ENCODE results near the gene HEPHL1.
A peak's percentile ranks its signal among the peaks of the same experiment; 100 is the strongest.

Gene HEPHL1

DNA sequence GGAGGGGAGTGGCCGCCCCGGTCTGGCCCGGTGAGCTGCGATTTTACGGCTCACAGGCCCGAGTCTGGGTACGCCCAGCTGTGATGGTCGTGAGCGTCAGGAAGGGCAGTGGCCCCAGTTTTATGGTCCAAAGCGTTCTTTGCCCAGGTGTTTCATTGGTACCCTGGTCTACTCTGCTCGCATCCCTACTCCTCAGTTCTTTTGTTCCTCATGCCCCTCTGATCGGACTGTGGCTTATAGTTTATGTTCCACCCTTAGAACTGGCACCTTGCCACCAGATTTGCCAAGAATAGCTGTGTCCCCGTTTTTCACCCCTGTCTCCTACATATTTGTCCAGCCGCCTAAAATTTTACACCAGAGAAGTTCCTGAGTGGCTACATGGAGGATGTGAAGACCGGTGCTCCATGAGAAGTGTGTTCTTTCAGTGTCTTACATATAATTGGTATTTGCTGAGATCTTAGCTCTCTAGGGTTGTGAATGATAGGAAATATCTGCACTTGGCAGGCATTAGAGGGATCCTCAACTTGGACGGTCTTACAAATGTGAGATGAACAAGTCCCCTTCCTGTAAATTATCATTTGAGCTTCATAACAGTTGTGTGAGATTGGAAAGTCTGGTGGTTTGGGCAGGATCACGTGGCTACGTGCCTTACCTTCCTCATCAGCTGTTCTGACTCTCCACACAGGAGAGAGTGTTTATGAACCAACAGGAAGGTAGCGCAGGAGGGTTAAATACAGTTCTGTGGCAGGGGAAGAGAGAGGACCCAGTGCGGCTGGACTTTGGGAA, 108.6 kb downstream of the HEPHL1 start:
- no peak for TF ChIP-seq CEBPB (IDR thresholded peaks at IDR 0.05)
- peak; percentile 22; the same call in 1 of the 2 replicates for TF ChIP-seq NFIC (IDR thresholded peaks at IDR 0.05)

DNA sequence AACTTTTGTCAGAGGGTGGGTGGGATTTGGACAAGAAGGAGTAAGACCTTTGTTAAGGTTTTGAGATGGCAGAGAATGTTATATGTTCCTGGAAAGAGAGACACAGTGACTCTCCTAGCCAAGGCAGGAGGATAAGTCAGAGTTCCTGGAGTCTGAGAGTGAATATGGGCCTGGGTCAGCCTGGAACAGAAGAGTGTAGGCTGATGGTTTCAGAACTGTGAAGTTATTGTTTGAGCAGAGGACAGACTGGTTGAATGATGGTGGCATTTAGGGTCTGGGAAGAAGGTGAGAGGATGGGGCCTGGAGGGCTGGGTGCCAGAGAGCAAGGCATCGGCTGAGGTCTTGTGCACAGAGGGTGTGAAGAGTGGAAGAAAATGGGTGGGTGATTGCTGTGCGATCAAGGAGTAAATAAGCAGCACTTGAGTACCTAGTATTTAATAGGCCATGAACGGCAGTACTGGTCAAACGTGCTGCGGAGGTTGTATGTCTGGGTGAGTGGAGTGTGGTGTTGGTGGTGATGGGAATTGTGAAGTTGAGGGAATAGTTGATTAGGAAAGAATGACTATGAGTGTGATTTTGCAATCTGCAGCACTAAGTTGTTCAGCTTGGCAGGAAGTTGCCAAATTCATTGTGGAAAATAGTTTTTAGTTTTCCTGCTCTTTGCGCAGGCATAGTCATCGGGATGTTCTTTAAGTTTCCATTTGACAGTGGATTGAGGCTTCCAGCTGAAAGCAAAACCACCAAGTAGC, 109.3 kb downstream of the HEPHL1 start:
- no peak for TF ChIP-seq FOXM1 (IDR thresholded peaks at IDR 0.05; ENCODE audit: borderline replicate concordance, low read depth)
- TF ChIP-seq, protein P1, sequence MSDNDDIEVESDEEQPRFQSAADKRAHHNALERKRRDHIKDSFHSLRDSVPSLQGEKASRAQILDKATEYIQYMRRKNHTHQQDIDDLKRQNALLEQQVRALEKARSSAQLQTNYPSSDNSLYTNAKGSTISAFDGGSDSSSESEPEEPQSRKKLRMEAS (IDR thresholded peaks at IDR 0.05) = no peak

DNA sequence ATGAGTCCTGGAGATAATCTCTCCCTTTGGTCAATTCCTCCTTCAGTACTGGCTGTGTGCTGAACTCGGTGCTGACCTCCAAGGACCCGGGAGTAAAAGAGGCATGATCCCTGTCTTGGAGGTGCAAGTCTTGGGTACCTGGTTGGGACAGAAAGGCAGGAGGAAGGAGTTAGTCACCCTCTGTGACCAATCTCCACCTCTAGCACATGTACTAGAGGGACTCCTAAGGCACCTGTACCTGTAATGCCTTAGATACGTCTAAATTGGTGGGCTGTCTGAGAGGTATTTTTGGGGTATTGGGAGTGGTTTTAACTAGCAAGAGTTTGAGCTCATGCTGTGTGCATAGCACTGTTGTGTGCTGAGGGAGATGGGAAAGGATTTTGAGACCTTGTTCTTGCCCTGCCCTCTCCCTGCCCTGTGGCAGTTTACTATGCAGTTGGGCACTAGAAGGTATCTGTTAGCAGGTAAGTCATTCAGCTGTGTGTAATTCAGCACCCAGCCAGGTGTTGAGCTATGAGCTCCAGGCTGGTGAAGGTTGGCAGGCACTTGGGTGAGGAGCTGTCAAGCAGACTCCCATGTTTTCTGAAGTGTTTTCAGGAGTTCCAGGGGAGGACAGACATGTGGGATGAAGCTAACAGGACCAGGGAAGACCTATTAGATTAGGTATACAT, 110.0 kb downstream of the HEPHL1 start:
- TF ChIP-seq FOXM1 (IDR thresholded peaks at IDR 0.05; ENCODE audit: borderline replicate concordance, low read depth) (no peak), EP300 (IDR thresholded peaks at IDR 0.05; ENCODE audit: borderline replicate concordance) (no peak), TEAD4 (IDR thresholded peaks at IDR 0.05) (no peak), RAD21 (IDR thresholded peaks at IDR 0.05; ENCODE audit: low read depth) (no peak), NFIC (IDR thresholded peaks at IDR 0.05) (no peak), EGR1 (IDR thresholded peaks at IDR 0.05) (no peak), YY1 (IDR thresholded peaks at IDR 0.05; ENCODE audit: low read depth) (no peak), TCF12 (IDR thresholded peaks at IDR 0.05; ENCODE audit: low read depth) (no peak), TAF1 (IDR thresholded peaks at IDR 0.05; ENCODE audit: low read depth) (no peak), CEBPB (IDR thresholded peaks at IDR 0.05) (no peak)
- TF ChIP-seq, protein P2, sequence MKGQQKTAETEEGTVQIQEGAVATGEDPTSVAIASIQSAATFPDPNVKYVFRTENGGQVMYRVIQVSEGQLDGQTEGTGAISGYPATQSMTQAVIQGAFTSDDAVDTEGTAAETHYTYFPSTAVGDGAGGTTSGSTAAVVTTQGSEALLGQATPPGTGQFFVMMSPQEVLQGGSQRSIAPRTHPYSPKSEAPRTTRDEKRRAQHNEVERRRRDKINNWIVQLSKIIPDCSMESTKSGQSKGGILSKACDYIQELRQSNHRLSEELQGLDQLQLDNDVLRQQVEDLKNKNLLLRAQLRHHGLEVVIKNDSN (IDR thresholded peaks at IDR 0.05) = no peak
- TF ChIP-seq, protein P3, sequence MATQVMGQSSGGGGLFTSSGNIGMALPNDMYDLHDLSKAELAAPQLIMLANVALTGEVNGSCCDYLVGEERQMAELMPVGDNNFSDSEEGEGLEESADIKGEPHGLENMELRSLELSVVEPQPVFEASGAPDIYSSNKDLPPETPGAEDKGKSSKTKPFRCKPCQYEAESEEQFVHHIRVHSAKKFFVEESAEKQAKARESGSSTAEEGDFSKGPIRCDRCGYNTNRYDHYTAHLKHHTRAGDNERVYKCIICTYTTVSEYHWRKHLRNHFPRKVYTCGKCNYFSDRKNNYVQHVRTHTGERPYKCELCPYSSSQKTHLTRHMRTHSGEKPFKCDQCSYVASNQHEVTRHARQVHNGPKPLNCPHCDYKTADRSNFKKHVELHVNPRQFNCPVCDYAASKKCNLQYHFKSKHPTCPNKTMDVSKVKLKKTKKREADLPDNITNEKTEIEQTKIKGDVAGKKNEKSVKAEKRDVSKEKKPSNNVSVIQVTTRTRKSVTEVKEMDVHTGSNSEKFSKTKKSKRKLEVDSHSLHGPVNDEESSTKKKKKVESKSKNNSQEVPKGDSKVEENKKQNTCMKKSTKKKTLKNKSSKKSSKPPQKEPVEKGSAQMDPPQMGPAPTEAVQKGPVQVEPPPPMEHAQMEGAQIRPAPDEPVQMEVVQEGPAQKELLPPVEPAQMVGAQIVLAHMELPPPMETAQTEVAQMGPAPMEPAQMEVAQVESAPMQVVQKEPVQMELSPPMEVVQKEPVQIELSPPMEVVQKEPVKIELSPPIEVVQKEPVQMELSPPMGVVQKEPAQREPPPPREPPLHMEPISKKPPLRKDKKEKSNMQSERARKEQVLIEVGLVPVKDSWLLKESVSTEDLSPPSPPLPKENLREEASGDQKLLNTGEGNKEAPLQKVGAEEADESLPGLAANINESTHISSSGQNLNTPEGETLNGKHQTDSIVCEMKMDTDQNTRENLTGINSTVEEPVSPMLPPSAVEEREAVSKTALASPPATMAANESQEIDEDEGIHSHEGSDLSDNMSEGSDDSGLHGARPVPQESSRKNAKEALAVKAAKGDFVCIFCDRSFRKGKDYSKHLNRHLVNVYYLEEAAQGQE (IDR thresholded peaks at IDR 0.05; ENCODE audit: low read depth) = no peak
- TF ChIP-seq, protein P1 (IDR thresholded peaks at IDR 0.05) = no peak

DNA sequence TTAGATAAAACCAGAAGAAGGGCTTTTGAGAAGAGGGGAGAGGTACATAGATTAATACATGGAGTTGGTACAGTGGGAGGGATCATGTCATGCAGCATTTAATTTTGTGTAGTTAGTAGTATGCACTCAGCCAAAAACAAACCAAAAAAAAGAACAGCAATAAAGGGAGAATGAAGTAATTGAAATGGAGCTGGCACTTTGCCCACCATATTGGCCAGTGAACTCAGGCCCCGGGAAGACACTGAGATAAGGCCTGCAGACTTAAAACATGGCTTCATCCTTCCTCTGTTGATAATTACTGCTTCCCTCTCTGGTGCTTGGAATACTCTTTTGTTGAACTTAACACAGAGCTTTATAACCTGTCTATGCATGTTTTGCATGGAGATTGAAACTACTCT, 110.6 kb downstream of the HEPHL1 start:
- no peak for TF ChIP-seq TAF1 (IDR thresholded peaks at IDR 0.05; ENCODE audit: low read depth)
- no peak for TF ChIP-seq EP300 (IDR thresholded peaks at IDR 0.05; ENCODE audit: borderline replicate concordance)
- TF ChIP-seq TCF12 (IDR thresholded peaks at IDR 0.05; ENCODE audit: low read depth) = no peak
- TF ChIP-seq RAD21 (IDR thresholded peaks at IDR 0.05; ENCODE audit: low read depth) = no peak
- TF ChIP-seq YY1 (IDR thresholded peaks at IDR 0.05; ENCODE audit: low read depth) = no peak
- TF ChIP-seq FOXM1 (IDR thresholded peaks at IDR 0.05; ENCODE audit: borderline replicate concordance, low read depth) = no peak
- no peak for TF ChIP-seq CEBPB (IDR thresholded peaks at IDR 0.05)
- TF ChIP-seq, protein P1 (IDR thresholded peaks at IDR 0.05) = no peak
- TF ChIP-seq ZBTB7A (IDR thresholded peaks at IDR 0.05; ENCODE audit: low read depth) = no peak
- TF ChIP-seq, protein P3 (IDR thresholded peaks at IDR 0.05; ENCODE audit: low read depth) = no peak

DNA sequence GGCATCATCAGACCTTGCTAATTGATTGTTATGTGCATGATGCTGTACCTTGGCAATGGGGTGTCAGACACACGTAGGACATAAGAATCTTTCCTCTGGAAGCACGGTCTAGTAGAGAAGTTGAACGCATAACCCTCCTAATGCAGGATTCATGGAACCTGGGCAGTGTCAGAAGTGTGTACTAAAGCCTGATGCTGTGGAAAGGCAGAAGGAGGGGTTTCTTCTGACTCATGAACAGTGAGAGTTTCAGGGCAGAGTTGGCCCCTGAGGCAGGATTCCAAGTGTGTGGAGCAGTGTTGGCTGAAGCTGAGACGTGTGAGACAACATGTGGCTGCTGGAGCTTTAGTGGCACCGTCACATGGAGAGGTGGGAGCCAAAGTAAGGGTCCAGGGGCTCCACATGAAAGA, 111.0 kb downstream of the HEPHL1 start:
- no peak for TF ChIP-seq RAD21 (IDR thresholded peaks at IDR 0.05; ENCODE audit: low read depth)
- TF ChIP-seq FOXM1 (IDR thresholded peaks at IDR 0.05; ENCODE audit: borderline replicate concordance, low read depth) = no peak

DNA sequence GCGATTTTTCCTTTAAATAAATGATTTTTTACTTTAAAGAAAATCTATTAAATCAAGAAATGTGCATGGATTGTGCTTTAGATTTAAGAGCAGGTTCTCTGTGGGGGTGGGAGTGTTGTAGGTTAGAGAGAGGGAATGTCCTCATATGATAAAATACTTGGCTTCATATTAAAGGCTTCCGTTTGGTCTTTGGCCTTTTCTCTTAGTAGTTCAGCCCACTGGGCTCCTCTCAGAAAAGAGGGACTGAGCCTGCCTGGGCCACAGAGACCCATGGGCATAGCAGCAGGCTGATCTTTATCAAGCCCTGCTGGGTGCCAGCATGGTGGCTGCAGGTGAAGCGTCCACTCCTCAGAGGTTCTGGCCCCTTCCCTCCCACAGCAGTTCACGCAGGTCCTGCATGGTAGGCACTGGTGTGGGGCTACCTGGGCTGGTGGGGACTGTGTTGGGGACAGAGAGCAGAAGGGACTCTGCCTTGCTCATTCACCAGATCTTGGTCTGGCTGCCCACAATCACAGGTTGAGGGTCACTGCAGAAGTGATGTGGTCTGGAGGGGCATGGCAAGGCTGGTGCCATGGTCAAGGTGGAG, 111.8 kb downstream of the HEPHL1 start:
- TF ChIP-seq RAD21 (IDR thresholded peaks at IDR 0.05; ENCODE audit: low read depth) (no peak), YY1 (IDR thresholded peaks at IDR 0.05; ENCODE audit: low read depth) (no peak), CREB1 (IDR thresholded peaks at IDR 0.05; ENCODE audit: low read depth) (no peak), FOXM1 (IDR thresholded peaks at IDR 0.05; ENCODE audit: borderline replicate concordance, low read depth) (no peak), EP300 (IDR thresholded peaks at IDR 0.05; ENCODE audit: borderline replicate concordance) (no peak), TCF12 (IDR thresholded peaks at IDR 0.05; ENCODE audit: low read depth) (no peak), NFIC (IDR thresholded peaks at IDR 0.05) (no peak), CEBPB (IDR thresholded peaks at IDR 0.05) (no peak), EGR1 (IDR thresholded peaks at IDR 0.05) (no peak), TAF1 (IDR thresholded peaks at IDR 0.05; ENCODE audit: low read depth) (no peak), TEAD4 (IDR thresholded peaks at IDR 0.05) (no peak), ZBTB7A (IDR thresholded peaks at IDR 0.05; ENCODE audit: low read depth) (no peak)
- TF ChIP-seq, protein P3 (IDR thresholded peaks at IDR 0.05; ENCODE audit: low read depth) = no peak
- TF ChIP-seq, protein P1 (IDR thresholded peaks at IDR 0.05) = no peak
- TF ChIP-seq, protein P2 (IDR thresholded peaks at IDR 0.05) = no peak

Measured in Ishikawa (cell line).